GM18517 (cell line): ENCODE results near the gene IL21.

Experiments
- ATAC-seq: cut with Tn5 transposase; IDR thresholded peaks from one replicate; pipeline ENCODE4 v1.9.1; 2021; ENCODE audit warnings: mild to moderate bottlenecking, moderate library complexity; ENCODE audit not compliant: unreplicated experiment

The IL21 gene

DNA sequence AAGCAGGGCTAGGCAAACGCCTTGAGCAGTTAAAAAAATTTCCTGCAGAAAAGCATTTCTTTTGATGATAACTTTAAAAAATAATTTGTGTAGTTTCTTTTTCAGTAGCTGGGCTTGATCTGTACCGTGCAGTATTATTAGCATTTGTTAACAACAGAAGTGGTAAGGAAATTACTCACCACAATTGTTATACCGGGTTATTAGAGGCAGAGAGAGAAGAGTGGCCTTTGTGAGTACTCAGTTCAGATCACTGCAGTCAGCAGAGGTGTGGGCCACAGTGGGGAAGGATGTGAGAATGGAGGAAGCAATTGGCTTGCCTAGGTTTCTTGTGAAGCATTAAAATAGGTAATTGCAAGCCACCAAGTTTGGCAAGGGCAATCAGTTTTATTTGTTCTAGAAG lies 14.3 kb upstream of the IL21 start:
- ATAC-seq = peak; percentile 55

DNA sequence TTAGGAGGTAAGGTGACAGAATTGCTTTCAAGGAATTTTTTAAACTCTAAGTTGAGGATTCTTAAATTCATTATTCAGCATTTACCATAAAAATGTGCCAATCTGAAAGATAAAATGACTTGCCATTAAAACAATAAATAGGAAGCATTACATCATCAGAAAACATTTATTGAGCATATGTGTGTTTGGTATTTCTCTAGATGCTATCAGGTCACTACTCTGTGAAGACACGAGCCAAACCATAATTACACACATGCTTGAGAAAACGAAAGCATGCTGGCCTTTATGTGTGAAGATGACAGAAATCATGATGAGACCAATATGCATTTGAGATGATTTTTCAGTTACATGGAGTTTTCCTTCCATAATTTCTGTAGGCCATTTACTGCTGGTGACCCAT lies 12.3 kb upstream of the IL21 start:
- no peak for ATAC-seq

DNA sequence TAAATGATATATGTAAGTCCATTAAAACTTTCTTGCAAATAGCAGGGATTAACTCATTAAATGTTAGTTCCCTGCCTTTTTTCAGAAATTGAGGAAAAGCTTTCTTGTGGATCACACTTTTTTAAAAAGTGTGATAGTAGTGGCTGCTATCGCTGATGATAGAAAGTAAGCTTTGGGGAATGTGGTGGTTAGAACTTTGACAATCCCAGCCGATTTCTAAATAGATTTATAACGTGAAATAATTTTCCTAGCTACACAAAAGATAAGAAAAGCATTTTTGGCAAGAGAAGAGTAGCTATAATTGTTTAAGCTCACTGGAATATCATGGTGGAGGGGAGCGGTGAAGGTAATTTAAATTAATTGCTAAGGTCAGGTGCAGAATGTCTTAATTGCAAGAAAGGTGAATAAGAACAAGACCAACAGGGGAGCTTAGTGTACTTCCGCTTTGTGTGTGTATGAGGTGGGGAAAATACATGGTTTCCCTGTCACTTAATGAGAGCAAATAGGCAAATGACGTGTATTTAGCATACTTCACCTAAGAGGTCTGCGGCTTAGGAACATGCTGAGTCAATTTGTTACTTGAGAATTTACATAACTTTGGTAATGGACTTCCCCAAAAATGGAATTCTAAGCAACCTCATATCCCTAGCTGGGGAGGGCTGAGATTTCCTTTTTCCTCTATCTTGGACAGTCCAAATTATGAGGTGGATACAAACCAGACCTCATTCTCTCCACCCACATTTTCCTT lies 11.7 kb upstream of the IL21 start:
- peak; percentile 75 for ATAC-seq

DNA sequence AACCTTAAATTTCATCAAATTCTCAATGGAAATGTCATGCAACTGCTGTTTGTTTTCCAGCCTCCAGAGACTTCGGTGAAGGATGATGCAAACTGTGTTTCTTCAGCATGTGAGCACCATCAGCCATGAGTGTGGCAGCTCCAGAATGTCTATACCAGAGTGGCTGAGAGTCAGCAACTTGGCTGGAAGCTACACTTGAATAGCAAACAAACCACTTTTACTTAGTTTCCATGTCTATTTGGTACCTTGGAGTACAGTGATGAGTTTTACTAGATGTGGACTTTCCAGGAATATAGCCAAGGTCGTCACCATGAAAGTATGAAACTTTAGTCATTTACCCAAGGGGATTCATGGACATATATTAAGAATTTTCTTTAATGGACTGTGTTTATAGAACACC lies 4.3 kb upstream of the IL21 start:
- ATAC-seq = no peak

DNA sequence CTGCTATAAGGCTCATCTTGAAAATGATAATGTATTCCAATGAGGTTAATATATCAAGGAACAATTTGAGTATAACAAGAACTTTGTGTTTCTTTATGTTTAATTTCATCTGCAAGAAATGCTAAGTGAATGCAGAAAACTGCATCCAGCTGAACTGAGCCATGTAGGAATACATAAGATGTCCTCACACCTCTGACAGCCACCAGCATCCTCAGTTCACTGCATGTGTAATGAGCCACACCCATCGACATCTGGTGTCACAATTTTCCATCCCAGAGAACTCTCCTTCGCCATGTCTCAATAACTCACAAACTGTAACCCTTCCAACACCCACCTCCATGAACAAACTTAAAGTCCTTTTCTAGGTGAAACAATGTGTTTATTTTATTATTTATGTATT lies 3.3 kb upstream of the IL21 start:
- no peak for ATAC-seq

DNA sequence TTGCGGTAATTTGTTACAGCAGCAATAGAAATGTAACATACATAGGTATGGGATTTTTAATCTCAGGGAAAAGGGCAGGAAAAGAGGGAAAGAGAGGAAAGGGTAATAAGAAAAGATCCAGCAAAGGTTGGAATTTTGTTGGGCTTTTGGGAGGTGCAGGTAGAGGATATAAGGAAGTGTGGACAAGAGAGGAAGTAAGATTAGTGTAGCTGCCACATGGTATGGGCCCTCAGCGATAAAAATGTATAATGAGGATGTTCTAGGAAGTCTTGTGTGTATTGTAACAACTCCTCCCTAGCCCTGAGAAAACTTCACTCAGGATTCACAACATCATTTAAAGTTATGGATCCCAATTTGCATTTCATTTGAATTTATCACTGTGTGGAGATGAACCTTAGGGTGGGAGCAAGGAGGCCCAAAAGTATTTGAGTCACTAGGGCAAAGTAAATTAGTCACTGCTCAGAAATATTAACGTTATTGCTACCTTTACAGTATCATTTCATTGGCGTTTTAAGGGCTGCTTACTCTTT lies 2.8 kb upstream of the IL21 start:
- no peak for ATAC-seq

DNA sequence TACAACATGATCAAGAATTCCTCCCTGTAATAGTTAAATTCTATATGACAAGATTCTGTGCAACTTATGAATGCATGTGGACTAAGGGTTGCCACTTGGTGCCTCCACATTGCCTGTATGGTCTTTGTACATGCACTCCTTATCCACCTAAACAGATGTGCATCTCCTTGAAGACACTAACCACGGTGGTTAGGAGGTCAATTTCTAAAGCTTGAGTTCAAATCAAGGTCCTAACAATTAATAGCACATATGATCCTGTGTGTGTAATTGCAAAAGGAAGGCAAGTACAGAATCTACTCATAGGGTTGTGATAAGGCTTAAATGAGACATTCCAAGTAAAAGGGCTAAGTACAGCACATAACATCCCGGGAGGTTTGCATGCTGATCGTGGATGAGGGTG lies 1.5 kb upstream of the IL21 start:
- no peak for ATAC-seq

DNA sequence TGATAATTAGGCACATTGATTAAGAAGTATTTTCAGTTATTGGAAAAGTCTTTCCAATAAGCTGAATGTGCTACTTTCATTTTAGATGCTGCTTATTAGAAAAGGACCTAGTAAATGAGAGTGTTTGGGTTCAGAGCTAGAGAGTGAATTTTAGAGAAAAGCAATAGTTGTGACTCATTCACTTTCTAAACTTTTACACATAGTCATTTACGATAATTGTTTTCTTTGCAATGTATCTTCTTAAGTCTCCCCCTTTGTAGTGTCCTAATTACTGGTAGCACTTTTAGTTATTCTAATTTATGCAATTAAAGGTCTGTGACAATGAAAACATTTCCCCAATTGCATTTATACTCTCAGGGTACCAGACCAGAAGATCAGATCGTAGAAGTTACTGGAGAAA lies 1.3 kb downstream of the IL21 start:
- no peak for ATAC-seq

DNA sequence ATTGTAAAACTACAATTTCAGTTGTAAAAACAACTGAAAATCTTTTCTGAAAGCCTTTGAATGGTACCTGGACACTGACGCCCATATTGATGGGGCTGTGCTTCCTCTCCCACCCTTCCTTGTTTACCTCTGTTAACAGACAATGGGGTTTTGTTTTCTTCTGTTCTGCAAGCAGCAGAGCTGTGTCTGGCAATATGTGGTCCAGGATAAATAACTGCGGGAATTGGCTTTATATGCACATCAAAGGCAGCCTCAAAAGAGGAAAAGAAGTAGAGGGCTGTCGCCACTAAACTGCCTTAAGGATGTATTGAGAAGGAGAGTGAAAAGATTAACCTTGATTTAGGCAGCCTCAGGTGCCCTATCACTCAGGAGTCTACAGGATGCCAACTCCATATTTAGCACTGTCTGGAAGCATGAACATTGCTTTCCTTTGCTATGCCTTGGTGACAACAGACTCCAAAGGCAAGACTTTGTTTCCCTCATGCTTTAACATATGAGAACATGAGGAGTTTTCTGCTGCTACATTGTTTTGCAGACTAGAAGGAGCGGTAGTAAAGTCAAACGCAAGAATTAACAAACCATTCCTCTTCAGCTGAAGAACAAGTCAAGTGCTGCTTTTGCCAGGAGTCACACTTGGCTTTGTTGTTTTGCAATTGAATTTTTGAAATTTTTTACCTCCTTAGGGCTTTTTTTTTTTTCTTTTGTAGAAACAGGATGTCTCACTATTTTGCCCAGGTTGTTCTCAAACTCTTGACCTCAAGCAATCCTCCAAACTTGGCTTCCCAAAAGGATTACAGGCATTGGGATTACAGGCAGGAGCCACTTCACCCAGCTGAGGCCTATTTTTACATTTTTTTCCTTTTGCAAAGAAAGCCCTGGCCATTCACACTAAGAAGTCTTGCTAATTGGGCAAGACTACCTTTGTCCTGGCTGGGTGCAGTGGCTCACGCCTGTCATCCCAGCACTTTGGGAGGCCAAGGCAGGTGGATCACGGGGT lies 3.0 kb downstream of the IL21 start:
- no peak for ATAC-seq

DNA sequence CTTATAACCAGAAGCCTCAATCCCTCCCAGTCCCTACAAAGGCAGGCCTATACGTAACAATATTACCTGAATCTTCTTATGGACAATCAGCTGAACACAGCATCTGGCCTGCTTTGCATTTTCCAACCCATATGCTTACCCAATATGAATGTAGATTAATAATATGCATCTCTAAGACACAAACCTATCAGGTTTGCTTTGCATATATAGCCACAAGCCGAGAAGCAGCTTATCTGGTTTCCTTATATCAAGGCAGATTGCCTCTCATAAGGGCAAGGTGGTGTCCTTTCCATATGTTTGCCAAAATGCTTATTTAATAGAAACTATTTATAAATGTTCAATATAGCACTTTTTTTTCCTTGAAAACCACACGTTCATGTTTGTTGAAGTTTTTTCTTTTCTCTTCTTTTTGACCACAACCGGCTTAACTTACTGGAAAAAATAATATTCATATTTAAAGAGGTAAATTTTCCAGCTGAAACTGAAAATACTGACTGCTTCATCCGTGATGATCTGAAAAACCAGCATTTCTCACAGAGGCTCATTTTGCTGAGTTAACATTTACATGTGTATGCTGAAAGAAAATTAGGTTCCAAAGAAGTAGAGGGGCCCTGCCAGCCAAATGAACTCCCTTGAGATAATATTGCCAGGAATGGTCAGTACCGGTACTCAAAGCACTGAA lies 3.8 kb downstream of the IL21 start:
- ATAC-seq = no peak

DNA sequence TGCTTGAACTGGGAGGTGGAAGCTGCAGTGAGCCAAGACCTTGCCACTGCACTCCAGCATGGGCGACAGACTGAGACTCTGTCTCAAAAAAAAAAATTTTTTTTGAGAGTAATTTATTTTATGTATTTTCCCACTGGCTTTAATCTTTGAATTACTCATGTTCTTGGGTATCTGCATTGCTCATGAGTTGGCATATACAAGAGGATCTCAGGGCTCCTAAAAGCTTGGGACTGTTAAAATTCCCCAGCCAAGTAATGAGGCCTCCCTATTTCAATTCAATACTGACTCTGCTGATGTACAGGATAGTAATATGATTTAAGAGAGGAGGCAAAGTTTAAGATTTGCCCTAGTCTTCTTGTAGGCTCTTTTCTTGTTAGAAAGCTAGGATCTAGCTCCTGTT lies 6.2 kb downstream of the IL21 start:
- no peak for ATAC-seq

DNA sequence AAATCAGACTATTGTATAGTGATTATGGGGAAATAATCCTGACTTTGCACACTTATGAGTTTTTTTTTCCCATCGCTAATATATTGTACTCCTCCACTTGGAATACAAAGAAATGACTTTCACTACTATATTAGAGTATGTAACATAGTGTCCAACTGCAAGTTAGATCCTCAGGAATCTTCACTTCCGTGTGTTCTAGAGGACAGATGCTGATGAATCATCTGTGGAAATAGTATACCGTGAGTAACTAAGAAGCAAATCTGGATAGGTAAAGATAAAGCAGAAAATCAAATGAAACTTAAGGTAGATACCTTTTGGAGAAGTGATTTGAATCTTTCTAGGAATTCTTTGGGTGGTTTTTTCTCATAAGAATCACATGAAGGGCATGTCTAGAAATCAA lies 8.3 kb downstream of the IL21 start:
- ATAC-seq = no peak

DNA sequence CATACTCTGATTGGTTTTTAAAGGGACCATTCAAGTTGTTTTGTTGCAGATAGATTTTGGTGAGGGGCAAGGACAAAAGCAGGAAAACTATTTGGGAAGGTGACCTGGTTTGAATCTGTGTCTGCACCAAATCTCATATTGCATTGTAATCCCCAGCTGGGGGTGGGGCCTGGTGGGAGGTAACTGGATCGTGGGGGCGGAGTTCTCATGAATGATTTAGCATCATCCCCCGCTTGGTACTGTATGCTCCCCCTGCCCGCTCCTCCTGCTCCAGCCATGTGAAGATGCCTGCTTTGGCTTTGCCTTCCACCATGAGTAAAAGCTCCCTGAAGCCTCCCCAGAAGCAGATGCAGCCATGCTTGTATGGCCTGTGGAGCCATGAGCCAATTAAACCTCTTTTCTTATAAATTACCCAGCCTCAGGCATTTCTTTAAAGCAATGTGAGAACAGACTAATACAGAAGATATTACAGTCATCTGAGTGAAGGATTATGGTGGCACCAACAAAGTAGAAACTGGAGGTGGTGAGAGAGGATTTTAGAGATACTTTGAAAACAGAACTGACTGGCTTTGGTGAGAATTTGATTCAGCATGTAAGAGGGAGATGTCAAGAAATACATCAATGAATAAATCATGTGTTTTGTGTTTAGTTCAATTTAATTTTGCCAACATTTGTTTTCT lies 14.4 kb downstream of the IL21 start:
- ATAC-seq = no peak

DNA sequence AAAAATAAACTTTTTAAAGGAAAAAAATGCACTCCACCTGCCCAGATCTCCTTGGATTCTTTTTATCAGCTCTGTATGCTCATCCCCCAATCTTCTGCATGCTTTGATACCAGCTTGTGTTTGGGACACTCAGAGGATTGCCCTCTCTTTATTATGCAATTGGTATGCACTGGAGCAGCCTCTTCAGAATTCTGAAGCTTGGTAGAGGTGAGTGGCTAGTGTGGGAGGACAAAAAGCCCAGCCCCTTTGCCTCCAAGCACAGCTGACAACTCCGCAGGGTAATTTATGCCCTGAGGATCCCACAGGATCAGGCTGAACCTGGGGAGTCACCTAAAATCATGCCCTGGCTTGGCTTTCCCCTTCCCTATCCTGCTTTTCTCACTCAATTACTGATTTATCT lies 16.7 kb downstream of the IL21 start:
- no peak for ATAC-seq

DNA sequence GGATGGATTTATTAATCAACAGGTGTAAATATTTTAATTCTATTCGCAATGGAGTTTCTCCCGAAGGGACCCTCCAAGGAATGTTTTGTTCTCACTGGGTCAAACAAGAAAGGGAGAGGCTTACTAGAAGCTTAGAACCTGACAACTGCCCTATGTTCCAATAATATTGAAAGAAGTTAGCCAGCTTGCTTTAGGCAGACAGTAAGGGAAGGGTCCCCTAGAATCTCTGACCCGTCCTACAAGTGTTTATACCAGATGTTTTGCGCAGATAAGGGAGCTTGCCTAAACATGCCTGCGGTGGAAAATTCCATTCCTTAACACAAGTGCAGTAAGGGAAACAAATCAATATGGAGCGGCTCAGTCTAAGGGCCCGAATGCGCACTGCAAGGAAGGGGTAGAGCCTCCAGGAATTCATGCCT lies 17.7 kb downstream of the IL21 start:
- ATAC-seq = no peak

DNA sequence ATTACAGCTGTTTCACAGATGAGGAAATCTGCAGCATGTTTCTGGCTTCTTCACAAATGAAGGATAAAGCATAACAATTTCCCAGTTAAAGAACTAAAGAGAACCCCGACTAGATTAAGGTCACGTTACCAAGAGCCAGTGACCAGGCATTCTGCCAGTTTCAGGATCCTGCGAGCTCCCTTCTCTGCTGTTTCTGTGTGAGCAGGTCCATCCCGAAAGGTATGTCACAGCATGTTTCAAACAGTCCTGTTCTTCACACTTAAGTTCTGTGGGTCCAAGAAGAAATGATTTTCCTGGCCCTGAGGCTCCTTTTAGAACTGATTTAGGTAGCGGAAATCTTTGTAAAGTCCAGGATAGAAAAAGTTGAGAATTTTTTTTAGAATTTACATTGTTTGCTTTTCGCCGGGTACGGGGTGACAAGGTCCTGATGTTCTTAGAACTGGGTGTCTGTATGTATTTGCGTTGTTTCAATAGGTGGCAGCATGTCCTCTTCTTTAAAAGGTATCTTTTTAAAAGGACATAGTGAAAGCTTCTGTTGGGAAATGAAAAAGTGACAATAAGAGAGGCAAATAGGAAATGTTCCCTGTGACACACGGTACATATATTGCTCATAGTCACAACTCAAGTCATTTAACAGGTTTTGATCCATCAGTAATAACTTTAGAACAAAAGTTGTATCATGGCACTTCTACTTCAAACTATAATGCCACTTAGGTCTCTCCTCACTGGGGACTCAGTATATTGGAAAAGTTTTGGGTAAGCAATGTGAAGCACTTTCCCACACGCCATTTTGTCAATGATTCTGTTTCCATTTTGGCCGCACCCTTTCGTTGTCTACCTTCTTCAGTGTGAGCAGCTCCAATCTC lies 18.4 kb downstream of the IL21 start:
- ATAC-seq = no peak

DNA sequence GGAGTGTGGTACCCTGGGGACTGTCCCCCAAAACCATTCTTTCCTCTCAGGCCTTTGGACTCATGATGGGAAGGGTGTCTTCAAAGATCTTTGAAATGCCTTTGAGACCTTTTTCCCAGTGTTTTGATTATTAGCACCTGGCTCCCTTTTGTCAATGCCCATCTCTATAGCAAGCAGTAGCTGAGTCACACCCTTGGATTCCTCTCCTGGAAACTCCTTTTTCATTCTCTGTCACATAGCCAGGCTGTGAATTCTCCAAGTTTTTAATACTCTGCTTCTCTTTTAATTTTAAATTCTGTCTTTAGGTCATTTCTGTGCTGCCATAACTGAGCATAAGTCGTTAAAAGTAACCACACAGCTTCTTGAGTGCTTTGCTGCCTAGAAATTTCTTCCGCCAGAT lies 29.7 kb downstream of the IL21 start:
- ATAC-seq = no peak

DNA sequence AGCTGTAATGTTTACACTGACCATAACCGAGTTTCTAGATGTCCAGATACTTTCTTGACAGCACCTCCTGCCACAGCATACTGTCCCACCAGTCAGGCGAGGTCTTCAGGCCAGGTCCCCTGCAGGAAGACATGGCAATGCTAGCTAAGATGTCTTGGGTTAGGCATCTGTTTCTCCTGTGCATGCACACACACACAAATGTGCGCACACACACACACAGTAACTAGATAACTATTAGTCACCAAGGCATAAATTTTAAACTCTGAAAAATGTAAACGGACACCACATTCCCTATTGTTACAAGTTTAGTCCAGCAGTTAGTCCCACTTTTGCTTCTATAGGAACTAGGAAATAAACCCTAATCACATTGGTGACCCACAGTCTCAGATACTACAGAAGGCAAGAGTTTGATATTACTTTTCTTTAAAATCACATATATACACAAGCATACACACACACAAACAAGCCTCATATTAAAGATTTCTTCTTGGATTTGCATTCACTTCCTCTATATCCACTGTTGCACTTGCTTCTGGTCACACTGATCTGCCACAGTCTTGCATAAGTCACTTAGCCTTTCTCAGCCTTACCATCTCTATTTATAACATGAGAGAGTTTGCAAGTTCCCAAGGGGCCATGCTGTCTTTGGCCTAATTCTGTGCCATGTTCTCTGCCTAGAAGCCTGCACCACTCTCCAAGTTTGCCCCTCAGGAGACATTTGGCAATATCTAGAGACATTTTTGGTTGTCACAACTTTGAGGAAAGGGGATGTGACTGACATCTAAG lies 32.2 kb downstream of the IL21 start:
- ATAC-seq = no peak

DNA sequence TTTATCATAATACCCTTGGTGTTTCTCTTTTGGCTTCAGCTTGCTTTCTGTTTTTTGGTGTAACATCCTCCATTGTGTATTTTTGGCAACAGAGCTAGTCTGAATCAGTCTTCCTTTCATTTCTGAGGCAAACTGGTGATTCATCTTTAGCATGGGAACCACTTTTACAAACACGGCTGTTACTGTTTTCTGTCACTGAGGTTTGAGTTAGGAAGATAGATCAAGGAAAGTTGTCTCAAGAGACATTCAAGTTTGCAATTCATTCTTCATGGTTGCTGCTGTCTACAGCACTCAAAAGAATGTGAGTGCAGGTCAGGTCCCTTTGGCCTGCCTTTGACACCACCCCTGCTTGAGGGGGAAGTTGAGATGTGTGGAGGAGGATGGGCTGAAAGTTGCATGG lies 36.3 kb downstream of the IL21 start:
- ATAC-seq = no peak
